Measurements from ENCODE around the gene UCK2. TPM values are rescaled to one million over a fixed set of nuclear protein-coding genes. Genes with fewer than 3 reads are reported as not detected.

UCK2 gene
- total and polyA plus RNA-seq, 2 experiments from 2014 or later, result 101 to 149 TPM

- TF ChIP-seq, protein P1, sequence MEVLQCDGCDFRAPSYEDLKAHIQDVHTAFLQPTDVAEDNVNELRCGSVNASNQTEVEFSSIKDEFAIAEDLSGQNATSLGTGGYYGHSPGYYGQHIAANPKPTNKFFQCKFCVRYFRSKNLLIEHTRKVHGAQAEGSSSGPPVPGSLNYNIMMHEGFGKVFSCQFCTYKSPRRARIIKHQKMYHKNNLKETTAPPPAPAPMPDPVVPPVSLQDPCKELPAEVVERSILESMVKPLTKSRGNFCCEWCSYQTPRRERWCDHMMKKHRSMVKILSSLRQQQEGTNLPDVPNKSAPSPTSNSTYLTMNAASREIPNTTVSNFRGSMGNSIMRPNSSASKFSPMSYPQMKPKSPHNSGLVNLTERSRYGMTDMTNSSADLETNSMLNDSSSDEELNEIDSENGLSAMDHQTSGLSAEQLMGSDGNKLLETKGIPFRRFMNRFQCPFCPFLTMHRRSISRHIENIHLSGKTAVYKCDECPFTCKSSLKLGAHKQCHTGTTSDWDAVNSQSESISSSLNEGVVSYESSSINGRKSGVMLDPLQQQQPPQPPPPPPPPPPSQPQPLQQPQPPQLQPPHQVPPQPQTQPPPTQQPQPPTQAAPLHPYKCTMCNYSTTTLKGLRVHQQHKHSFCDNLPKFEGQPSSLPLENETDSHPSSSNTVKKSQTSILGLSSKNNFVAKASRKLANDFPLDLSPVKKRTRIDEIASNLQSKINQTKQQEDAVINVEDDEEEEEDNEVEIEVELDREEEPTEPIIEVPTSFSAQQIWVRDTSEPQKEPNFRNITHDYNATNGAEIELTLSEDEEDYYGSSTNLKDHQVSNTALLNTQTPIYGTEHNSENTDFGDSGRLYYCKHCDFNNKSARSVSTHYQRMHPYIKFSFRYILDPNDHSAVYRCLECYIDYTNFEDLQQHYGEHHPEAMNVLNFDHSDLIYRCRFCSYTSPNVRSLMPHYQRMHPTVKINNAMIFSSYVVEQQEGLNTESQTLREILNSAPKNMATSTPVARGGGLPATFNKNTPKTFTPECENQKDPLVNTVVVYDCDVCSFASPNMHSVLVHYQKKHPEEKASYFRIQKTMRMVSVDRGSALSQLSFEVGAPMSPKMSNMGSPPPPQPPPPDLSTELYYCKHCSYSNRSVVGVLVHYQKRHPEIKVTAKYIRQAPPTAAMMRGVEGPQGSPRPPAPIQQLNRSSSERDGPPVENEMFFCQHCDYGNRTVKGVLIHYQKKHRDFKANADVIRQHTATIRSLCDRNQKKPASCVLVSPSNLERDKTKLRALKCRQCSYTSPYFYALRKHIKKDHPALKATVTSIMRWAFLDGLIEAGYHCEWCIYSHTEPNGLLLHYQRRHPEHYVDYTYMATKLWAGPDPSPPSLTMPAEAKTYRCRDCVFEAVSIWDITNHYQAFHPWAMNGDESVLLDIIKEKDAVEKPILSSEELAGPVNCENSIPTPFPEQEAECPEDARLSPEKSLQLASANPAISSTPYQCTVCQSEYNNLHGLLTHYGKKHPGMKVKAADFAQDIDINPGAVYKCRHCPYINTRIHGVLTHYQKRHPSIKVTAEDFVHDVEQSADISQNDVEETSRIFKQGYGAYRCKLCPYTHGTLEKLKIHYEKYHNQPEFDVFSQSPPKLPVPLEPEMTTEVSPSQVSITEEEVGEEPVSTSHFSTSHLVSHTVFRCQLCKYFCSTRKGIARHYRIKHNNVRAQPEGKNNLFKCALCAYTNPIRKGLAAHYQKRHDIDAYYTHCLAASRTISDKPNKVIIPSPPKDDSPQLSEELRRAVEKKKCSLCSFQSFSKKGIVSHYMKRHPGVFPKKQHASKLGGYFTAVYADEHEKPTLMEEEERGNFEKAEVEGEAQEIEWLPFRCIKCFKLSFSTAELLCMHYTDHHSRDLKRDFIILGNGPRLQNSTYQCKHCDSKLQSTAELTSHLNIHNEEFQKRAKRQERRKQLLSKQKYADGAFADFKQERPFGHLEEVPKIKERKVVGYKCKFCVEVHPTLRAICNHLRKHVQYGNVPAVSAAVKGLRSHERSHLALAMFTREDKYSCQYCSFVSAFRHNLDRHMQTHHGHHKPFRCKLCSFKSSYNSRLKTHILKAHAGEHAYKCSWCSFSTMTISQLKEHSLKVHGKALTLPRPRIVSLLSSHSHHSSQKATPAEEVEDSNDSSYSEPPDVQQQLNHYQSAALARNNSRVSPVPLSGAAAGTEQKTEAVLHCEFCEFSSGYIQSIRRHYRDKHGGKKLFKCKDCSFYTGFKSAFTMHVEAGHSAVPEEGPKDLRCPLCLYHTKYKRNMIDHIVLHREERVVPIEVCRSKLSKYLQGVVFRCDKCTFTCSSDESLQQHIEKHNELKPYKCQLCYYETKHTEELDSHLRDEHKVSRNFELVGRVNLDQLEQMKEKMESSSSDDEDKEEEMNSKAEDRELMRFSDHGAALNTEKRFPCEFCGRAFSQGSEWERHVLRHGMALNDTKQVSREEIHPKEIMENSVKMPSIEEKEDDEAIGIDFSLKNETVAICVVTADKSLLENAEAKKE (CRISPR knock-in tag; IDR thresholded peaks at IDR 0.05), result no peak
Observed at GRCh38 chr1:165869343-165869742, 41.9 kb downstream of the UCK2 start (continued).

DNA sequence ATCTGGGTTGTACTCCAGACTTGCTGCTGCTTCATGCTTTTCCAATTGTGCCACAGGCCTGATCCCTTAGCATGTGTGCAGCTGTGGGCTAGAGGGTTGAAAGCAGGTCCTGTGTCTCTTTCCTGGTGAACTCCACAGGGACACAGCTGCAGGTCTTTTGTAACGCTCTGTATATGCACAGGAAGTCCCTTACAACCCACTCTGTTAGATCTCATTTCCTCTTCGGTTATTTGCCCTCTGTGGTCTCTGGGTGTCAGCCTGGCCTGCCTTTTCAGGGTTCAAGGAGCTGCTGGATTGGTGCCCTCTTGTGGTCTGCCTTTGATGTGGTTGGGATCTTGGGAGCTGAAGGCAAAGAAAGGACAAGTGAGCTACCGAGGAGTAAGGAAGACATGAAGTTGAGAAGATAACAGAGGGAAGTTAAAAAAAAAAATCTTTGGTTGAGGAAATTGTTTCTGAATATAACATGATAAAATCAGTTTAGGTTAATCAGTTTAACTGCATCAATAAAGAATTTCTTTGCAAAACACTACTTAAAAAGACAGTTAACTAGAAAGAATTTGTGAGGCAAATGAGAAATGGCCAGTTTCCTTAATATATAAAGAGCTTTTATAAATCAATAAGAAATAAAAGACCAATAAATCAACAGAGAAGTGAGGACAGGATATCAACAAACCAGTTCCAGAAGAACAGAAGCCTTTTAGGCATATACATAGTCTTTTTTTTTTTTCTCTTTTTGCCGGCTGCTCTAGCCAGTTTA lies 44.1 kb downstream of the UCK2 start:
- Mint-ChIP-seq H3K36me3 (ENCODE audit: low read depth) (peaks cover 55% of the 10 kb centered on the region), H3K9me3 (peaks cover 29% of the 10 kb centered on the region), H3K4me1 (peaks cover 46% of the 10 kb centered on the region), H3K27ac (no peak overlapping the region), H3K27me3 (ENCODE audit: insufficient read depth, low read depth, poor library complexity) (peaks cover 3% of the 10 kb centered on the region), H3K4me3 (no peak overlapping the region)
- H3K27me3 ChIP-seq (ENCODE audit: insufficient read depth), result no peaks in the 10 kb centered on the region
- ATAC-seq (peak; percentile 68), DNase-seq (ENCODE audit: low spot score) (peak; percentile 75)
- peaks cover 47% of the 10 kb centered on the region for H3K4me1 ChIP-seq (ENCODE audit: insufficient read depth)
- no peaks in the 10 kb centered on the region for H3F3A ChIP-seq (replicated peaks; ENCODE audit: low read depth)
- H3K27ac ChIP-seq (ENCODE audit: low read depth), result no peak overlapping the region
- no peak overlapping the region for H3K4me2 ChIP-seq
- no peak overlapping the region for H2AFZ ChIP-seq
- H3K9me2 ChIP-seq (ENCODE audit: insufficient read depth), result no peaks in the 10 kb centered on the region
- peaks cover 98% of the 10 kb centered on the region for H3K79me2 ChIP-seq (replicated peaks; ENCODE audit: insufficient read depth)
- peaks cover 46% of the 10 kb centered on the region for H4K20me1 ChIP-seq (replicated peaks; ENCODE audit: insufficient read depth)
- peaks cover 9% of the 10 kb centered on the region for H3K36me3 ChIP-seq (ENCODE audit: insufficient read depth)
- no peak overlapping the region for H3K4me3 ChIP-seq
- TF ChIP-seq, protein P1 (CRISPR knock-in tag; IDR thresholded peaks at IDR 0.05), result peak; percentile 14; the same call in 1 of the 2 replicates
- TF ChIP-seq EZH2phosphoT487 (IDR thresholded peaks at IDR 0.05; ENCODE audit: unreplicated experiment), result no peak
- TF ChIP-seq POLR2AphosphoS5 (IDR thresholded peaks at IDR 0.05; ENCODE audit: low read depth), result no peak
- TF ChIP-seq, protein P2, sequence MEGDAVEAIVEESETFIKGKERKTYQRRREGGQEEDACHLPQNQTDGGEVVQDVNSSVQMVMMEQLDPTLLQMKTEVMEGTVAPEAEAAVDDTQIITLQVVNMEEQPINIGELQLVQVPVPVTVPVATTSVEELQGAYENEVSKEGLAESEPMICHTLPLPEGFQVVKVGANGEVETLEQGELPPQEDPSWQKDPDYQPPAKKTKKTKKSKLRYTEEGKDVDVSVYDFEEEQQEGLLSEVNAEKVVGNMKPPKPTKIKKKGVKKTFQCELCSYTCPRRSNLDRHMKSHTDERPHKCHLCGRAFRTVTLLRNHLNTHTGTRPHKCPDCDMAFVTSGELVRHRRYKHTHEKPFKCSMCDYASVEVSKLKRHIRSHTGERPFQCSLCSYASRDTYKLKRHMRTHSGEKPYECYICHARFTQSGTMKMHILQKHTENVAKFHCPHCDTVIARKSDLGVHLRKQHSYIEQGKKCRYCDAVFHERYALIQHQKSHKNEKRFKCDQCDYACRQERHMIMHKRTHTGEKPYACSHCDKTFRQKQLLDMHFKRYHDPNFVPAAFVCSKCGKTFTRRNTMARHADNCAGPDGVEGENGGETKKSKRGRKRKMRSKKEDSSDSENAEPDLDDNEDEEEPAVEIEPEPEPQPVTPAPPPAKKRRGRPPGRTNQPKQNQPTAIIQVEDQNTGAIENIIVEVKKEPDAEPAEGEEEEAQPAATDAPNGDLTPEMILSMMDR (conservative IDR thresholded peaks at IDR 0.05; ENCODE audit: low read depth in 2 of 2), result peak; percentile 73 to 77
- TF ChIP-seq STAT1 (IDR thresholded peaks at IDR 0.05; ENCODE audit: unreplicated experiment), result no peak
- TF ChIP-seq EZH2 (IDR thresholded peaks at IDR 0.05; ENCODE audit: low read depth, unreplicated experiment), result no peak
